T-cell (primary cell): ENCODE measurements around the gene PDE4B. TPM values are rescaled to one million over a fixed set of nuclear protein-coding genes. Genes with fewer than 3 reads are reported as not detected.
A peak's percentile ranks its signal among the peaks of the same experiment; 100 is the strongest.

Experiments
- ATAC-seq, 4 experiments: fragments of 200-7000 bp in 3 of 4; fragments of 150-1000 bp in 1 of 4; cut with Tn5 transposase; replicated peaks in 1 of 4; 1 replicate in 3 of 4; 2 replicates in 1 of 4; pipeline ENCODE4 v1.10.0; 2021; ENCODE audit warnings: moderate library complexity in 3 of 4, mild to moderate bottlenecking in 2 of 4, moderate number of reproducible peaks in 1 of 4
- CTCF ChIA-PET, 2 donors: fragments of 300-600 bp; sonication (Branson Sonifier 250); formaldehyde crosslinking; loops; one replicate each; lab custom pipeline; 2022; ENCODE audit warnings: antibody characterized with exemption in 2 of 2; lab: Charles Lee
- POLR2A ChIA-PET, 2 donors: fragments of 300-600 bp; sonication (Branson Sonifier 250); formaldehyde crosslinking; loops; one replicate each; lab custom pipeline; 2022; ENCODE audit warnings: antibody characterized with exemption in 2 of 2; lab: Charles Lee
- DNase-seq, 35 experiments: peaks; one replicate each; pipeline versions ENCODE4 v3.0.0 to v3.0.0-alpha.2; 2013 to 2023
- H3K27ac ChIP-seq: one replicate; pipeline ENCODE4 v1.5.1; 2013; ENCODE audit warnings: low read length
- H3K27me3 ChIP-seq, 2 experiments: replicated peaks in 1 of 2; 1 replicate in 1 of 2; 2 replicates in 1 of 2; pipeline versions ENCODE4 v1.6.1 to v1.7.0; 2013; ENCODE audit warnings: low read length in 1 of 2, mixed read lengths in 1 of 2; ENCODE audit not compliant: control insufficient read depth in 2 of 2, insufficient read depth in 2 of 2; ENCODE audit errors: extremely low read depth in 1 of 2
- H3K36me3 ChIP-seq, 2 donors: 1 replicate in 1 of 2; 2 replicates in 1 of 2; pipeline versions ENCODE4 v1.6.1 to v1.7.0; 2013; ENCODE audit warnings: low read length in 1 of 2; ENCODE audit not compliant: control insufficient read depth in 2 of 2, insufficient read depth in 1 of 2; ENCODE audit errors: extremely low read depth in 1 of 2
- H3K4me1 ChIP-seq, 2 experiments: 1 replicate in 1 of 2; 2 replicates in 1 of 2; pipeline versions ENCODE4 v1.6.1 to v1.7.0; 2013; ENCODE audit warnings: low read length in 2 of 2, mixed read lengths in 1 of 2; ENCODE audit not compliant: insufficient read depth in 2 of 2, control insufficient read depth in 1 of 2; ENCODE audit errors: extremely low read depth in 1 of 2
- H3K4me3 ChIP-seq, 2 donors: 1 replicate in 1 of 2; 2 replicates in 1 of 2; pipeline versions ENCODE4 v1.5.1 to v1.7.0; 2013; ENCODE audit warnings: mild to moderate bottlenecking in 2 of 2, low read length in 1 of 2, moderate library complexity in 1 of 2; ENCODE audit not compliant: control insufficient read depth in 1 of 2; ENCODE audit errors: extremely low read depth in 1 of 2
- H3K9me3 ChIP-seq: 2 replicates; pipeline ENCODE4 v1.7.0; 2013
- H3K27ac Mint-ChIP-seq, 2 donors: one replicate each; pipeline ENCODE4 v1.8.0; 2020 to 2021; ENCODE audit warnings: mild to moderate bottlenecking in 2 of 2, mixed read lengths in 2 of 2
- H3K27me3 Mint-ChIP-seq, 2 donors: one replicate each; pipeline ENCODE4 v1.8.0; 2021 to 2022; ENCODE audit warnings: mixed read lengths in 2 of 2
- H3K36me3 Mint-ChIP-seq: one replicate; pipeline ENCODE4 v1.8.0; 2021; ENCODE audit warnings: mixed read lengths
- H3K4me1 Mint-ChIP-seq, 3 donors: one replicate each; pipeline ENCODE4 v1.8.0; 2020 to 2022; ENCODE audit warnings: mixed read lengths in 3 of 3, mild to moderate bottlenecking in 1 of 3
- H3K4me3 Mint-ChIP-seq, 3 donors: one replicate each; pipeline ENCODE4 v1.8.0; 2020 to 2022; ENCODE audit warnings: mild to moderate bottlenecking in 3 of 3, mixed read lengths in 3 of 3, moderate library complexity in 3 of 3
- H3K9me3 Mint-ChIP-seq, 3 donors: one replicate each; pipeline ENCODE4 v1.8.0; 2020 to 2022; ENCODE audit warnings: mixed read lengths in 3 of 3
- whole genome bisulfite sequencing: methylation state at CpG from one replicate; pipeline ENCODE4 v1.1.5; 2013; ENCODE audit warnings: missing lambda C conversion rate; ENCODE audit not compliant: insufficient coverage; 5-methylcytosine and 5-hydroxymethylcytosine counted together
- total RNA-seq, 35 experiments: library from RNA in 6 of 35; stranded (reverse) in 6 of 35; fragments of 120-200 nt in 1 of 35; gene quantifications; one replicate each; pipeline versions ENCODE4 v1.2.1 to v1.2.4 and lab custom pipeline; 2013 to 2026

The PDE4B gene
- total RNA-seq, 5 donors from 2014 or later (not counting 1 experiment from before 2014, with no cell fraction given), result 46.3 to 103 (median 54.1) TPM

- Mint-ChIP-seq H3K9me3 (no peaks in the 10 kb centered on the region), H3K27ac (peak overlapping the region; percentile 81 to 82), H3K4me1 (peaks cover 34 to 40% (median 38%) of the 10 kb centered on the region in 3 donors), H3K36me3 (no peaks in the 10 kb centered on the region), H3K4me3 (peak overlapping the region in 1 of 3 donors; percentile 5), H3K27me3 (no peaks in the 10 kb centered on the region)
- DNase-seq, result no peak
- peaks cover 12 to 24% of the 10 kb centered on the region in 2 experiments for H3K4me1 ChIP-seq
- no peaks in the 10 kb centered on the region for H3K9me3 ChIP-seq
- ChIA-PET CTCF (interaction anchor here (0.9 to 3.4 kb wide), 4 partner anchors 17 to 145 kb away, joined by 3 to 15 read pairs (median 8); no protein-coding TSS in a partner anchor), POLR2A (interaction anchor here in 1 of 2 donors (0.6 to 1.3 kb wide), 3 partner anchors 30 to 52 kb away, joined by 3 to 4 read pairs (median 3); no protein-coding TSS in a partner anchor)
- no peak for ATAC-seq
- no peaks in the 10 kb centered on the region for H3K36me3 ChIP-seq
- WGBS, result 100% methylated on average over 1 of the region's 3 CpGs
- H3K4me3 ChIP-seq, result no peak overlapping the region
- peak overlapping the region; percentile 77 for H3K27ac ChIP-seq
- H3K27me3 ChIP-seq, result no peaks in the 10 kb centered on the region
Observed at GRCh38 chr1:66302184-66302742, 509.6 kb downstream of the PDE4B start.

- WGBS, result no CpG with 5 or more reads among the region's 1 CpG
- Mint-ChIP-seq H3K9me3 (no peaks in the 10 kb centered on the region), H3K36me3 (no peaks in the 10 kb centered on the region), H3K4me1 (peaks cover 34 to 40% (median 38%) of the 10 kb centered on the region in 3 donors), H3K27ac (peak overlapping the region; percentile 81 to 82), H3K4me3 (peak overlapping the region in 2 of 3 donors; percentile 5 to 25), H3K27me3 (no peaks in the 10 kb centered on the region)
- ATAC-seq (peak in 3 of 4 experiments; percentile 46 to 77 (median 51)), DNase-seq (peak in 1 of 35 experiments; percentile 51)
- Histone ChIP-seq H3K36me3 (no peaks in the 10 kb centered on the region), H3K27me3 (no peaks in the 10 kb centered on the region), H3K9me3 (no peaks in the 10 kb centered on the region), H3K4me1 (peaks cover 12 to 24% of the 10 kb centered on the region in 2 experiments), H3K4me3 (no peak overlapping the region), H3K27ac (peak overlapping the region; percentile 21)
- ChIA-PET POLR2A (interaction anchor here (0.9 to 1.3 kb wide), 3 partner anchors 29 to 47 kb away, joined by 3 read pairs; no protein-coding TSS in a partner anchor), CTCF (interaction anchor here in 1 of 2 donors (2.9 kb wide), 1 partner anchor 144 kb away, joined by 10 read pairs; no protein-coding TSS in a partner anchor)
Observed at GRCh38 chr1:66302815-66303214, 510.1 kb downstream of the PDE4B start.

GRCh38 chr1:66303646-66304045 lies 511.0 kb downstream of the PDE4B start:
- DNase-seq, result no peak
- Mint-ChIP-seq H3K4me1 (peaks cover 32 to 35% (median 34%) of the 10 kb centered on the region in 3 donors), H3K27ac (peak overlapping the region in 1 of 2 donors; percentile 0), H3K36me3 (no peaks in the 10 kb centered on the region), H3K27me3 (no peaks in the 10 kb centered on the region), H3K4me3 (no peak overlapping the region), H3K9me3 (no peaks in the 10 kb centered on the region)
- H3K27ac ChIP-seq, result no peak overlapping the region
- no peaks in the 10 kb centered on the region for H3K36me3 ChIP-seq
- H3K9me3 ChIP-seq, result no peaks in the 10 kb centered on the region
- peaks cover 12 to 24% of the 10 kb centered on the region in 2 experiments for H3K4me1 ChIP-seq
- CTCF ChIA-PET, result interaction anchor here in 1 of 2 donors (0.5 to 2.9 kb wide), 2 partner anchors 143 to 1816 kb away, joined by 4 to 10 read pairs; no protein-coding TSS in a partner anchor
- no peaks in the 10 kb centered on the region for H3K27me3 ChIP-seq
- H3K4me3 ChIP-seq, result no peak overlapping the region
- no peak for ATAC-seq
- WGBS, result 100% methylated on average over 1 of the region's 2 CpGs
- POLR2A ChIA-PET, result interaction anchor here (0.5 to 1.3 kb wide), 5 partner anchors 28 to 751 kb away, joined by 3 to 4 read pairs (median 3); no protein-coding TSS in a partner anchor

- no peak overlapping the region for H3K4me3 ChIP-seq
- H3K36me3 ChIP-seq, result no peaks in the 10 kb centered on the region
- Mint-ChIP-seq H3K4me3 (no peak overlapping the region), H3K9me3 (no peaks in the 10 kb centered on the region), H3K27me3 (no peaks in the 10 kb centered on the region), H3K4me1 (peaks cover 32 to 35% (median 34%) of the 10 kb centered on the region in 3 donors), H3K27ac (no peak overlapping the region), H3K36me3 (no peaks in the 10 kb centered on the region)
- no peaks in the 10 kb centered on the region for H3K27me3 ChIP-seq
- CTCF ChIA-PET, result interaction anchor here in 1 of 2 donors (1.3 to 2.9 kb wide), 2 partner anchors 61 to 143 kb away, joined by 3 to 10 read pairs; no protein-coding TSS in a partner anchor
- 92% methylated on average over 2 of the region's 2 CpGs for WGBS
- DNase-seq (no peak), ATAC-seq (no peak)
- POLR2A ChIA-PET, result interaction anchor here in 1 of 2 donors (0.5 kb wide), 1 partner anchor 750 kb away, joined by 3 read pairs; no protein-coding TSS in a partner anchor
- H3K27ac ChIP-seq, result no peak overlapping the region
- no peaks in the 10 kb centered on the region for H3K9me3 ChIP-seq
- peaks cover 12 to 24% of the 10 kb centered on the region in 2 experiments for H3K4me1 ChIP-seq
Observed at GRCh38 chr1:66304128-66304527, 511.4 kb downstream of the PDE4B start.

DNA sequence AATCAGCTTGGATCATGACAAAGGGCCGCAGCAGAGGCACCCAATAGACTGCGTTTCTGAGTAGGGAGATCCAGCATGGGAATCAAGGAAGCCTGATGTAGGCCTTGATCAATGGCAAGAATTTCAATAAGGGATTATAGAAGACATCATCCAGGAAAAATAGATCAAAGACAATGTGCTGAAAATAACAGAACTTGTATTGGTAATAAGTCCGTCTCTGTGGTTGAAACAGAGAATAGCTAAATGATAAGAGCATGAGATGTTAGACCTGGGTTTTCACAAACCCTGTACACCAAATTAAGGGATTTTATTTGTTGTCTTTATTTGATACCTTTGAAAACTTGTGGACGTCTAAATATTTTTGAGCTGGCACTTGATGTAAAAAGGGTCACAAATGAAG lies 513.2 kb downstream of the PDE4B start:
- ATAC-seq (no peak), DNase-seq (no peak)
- Mint-ChIP-seq H3K4me3 (no peak overlapping the region), H3K4me1 (peaks cover 23 to 25% (median 25%) of the 10 kb centered on the region in 3 donors), H3K9me3 (no peaks in the 10 kb centered on the region), H3K27me3 (no peaks in the 10 kb centered on the region), H3K36me3 (no peaks in the 10 kb centered on the region), H3K27ac (no peak overlapping the region)
- no peaks in the 10 kb centered on the region for H3K36me3 ChIP-seq
- peaks cover 12 to 15% of the 10 kb centered on the region in 2 experiments for H3K4me1 ChIP-seq
- no peaks in the 10 kb centered on the region for H3K27me3 ChIP-seq
- no peak overlapping the region for H3K27ac ChIP-seq
- H3K9me3 ChIP-seq, result no peaks in the 10 kb centered on the region
- CTCF ChIA-PET, result no interaction called here
- POLR2A ChIA-PET, result no interaction called here
- 86% methylated on average over 2 of the region's 4 CpGs for WGBS
- no peak overlapping the region for H3K4me3 ChIP-seq

DNA sequence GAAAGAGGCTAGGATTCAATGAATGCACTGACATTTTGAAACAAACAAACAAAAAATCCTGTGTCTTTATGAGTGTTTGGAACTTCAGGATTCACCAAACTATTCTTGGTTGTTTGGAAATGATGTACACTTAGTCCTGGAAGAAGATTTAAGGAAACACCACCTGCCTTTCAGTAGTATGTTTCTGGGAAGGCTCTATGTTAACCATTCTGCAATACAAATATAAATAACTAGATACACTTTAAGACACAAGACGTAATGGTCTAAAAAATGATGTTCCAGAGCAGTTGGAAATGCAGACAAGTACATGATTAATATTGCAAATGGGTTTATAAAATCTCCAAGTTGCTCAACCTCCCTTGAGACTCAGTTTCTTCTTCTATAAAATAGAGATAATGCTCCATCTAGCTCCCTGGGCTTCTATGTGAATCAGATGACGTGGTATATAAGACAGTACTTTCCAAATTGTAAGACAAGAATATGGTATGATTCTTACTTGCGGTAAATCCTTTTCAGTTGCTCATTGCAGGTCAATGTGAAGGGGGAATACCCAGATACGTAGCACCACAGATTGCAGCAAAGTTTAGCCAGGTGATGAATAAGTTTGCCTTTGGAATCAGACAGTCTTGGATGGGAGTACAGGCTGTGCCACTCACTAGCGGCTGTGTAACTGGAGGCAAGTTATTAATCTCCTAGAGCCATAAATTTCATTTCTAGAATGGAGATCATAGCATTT lies 516.5 kb downstream of the PDE4B start:
- no peaks in the 10 kb centered on the region for H3K36me3 Mint-ChIP-seq
- ChIA-PET CTCF (no interaction called here), POLR2A (no interaction called here)
- no peak overlapping the region for H3K4me3 Mint-ChIP-seq
- Histone ChIP-seq H3K27me3 (no peaks in the 10 kb centered on the region), H3K9me3 (no peaks in the 10 kb centered on the region), H3K4me3 (no peak overlapping the region), H3K36me3 (no peaks in the 10 kb centered on the region), H3K4me1 (no peaks in the 10 kb centered on the region), H3K27ac (no peak overlapping the region)
- no peak overlapping the region for H3K27ac Mint-ChIP-seq
- WGBS, result 100% methylated on average over 2 of the region's 5 CpGs
- H3K27me3 Mint-ChIP-seq, result no peaks in the 10 kb centered on the region
- ATAC-seq, result no peak
- no peak for DNase-seq
- H3K4me1 Mint-ChIP-seq, result no peaks in the 10 kb centered on the region
- H3K9me3 Mint-ChIP-seq, result no peaks in the 10 kb centered on the region
